HepG2 (cell line): Measurements from ENCODE around the gene SERHL2. TPM values are rescaled to one million over a fixed set of nuclear protein-coding genes. Genes with fewer than 3 reads are reported as not detected.
A peak's percentile ranks its signal among the peaks of the same experiment; 100 is the strongest.

Experiments used
- ASH2L ChIP-seq: fragments of 300-600, 200-600 bp; sonication (generic); IDR thresholded peaks from 2 replicates; pipeline ENCODE4 v1.7.0; 2017; ENCODE audit warnings: low read depth, mild to moderate bottlenecking, moderate library complexity, mixed read lengths, low read length; ENCODE audit not compliant: insufficient read length
- CREB1 ChIP-seq, 2 experiments: fragments of 450-650 bp in 1 of 2; IDR thresholded peaks; 2 replicates each; pipeline ENCODE4 v1.6.1; 2016 to 2017; ENCODE audit warnings: control low read depth in 1 of 2, mild to moderate bottlenecking in 1 of 2, missing compliant biosample characterization in 1 of 2, missing genetic modification characterization in 1 of 2
- ELF1 ChIP-seq: sonication (generic); formaldehyde crosslinking; IDR thresholded peaks from 2 replicates; pipeline ENCODE4 v1.4.0; 2020; ENCODE audit warnings: missing genetic modification reagents
- GABPB1 ChIP-seq: IDR thresholded peaks from 2 replicates; pipeline ENCODE4 v1.6.1; 2016; ENCODE audit warnings: mild to moderate bottlenecking, missing genetic modification reagents, moderate library complexity, missing compliant biosample characterization
- GATAD1 ChIP-seq: IDR thresholded peaks from 2 replicates; pipeline ENCODE4 v1.6.1; 2016; ENCODE audit warnings: missing genetic modification reagents, missing compliant biosample characterization
- GTF3A ChIP-seq: sonication (generic); formaldehyde crosslinking; conservative IDR thresholded peaks from 2 replicates; pipeline ENCODE4 v1.4.0; 2020; ENCODE audit warnings: mild to moderate bottlenecking, missing genetic modification reagents
- KDM2A ChIP-seq: sonication (generic); formaldehyde crosslinking; IDR thresholded peaks from 2 replicates; pipeline ENCODE4 v1.4.0; 2020; ENCODE audit warnings: low read depth, missing genetic modification reagents, borderline replicate concordance
- NFKB2 ChIP-seq: sonication (generic); formaldehyde crosslinking; IDR thresholded peaks from 2 replicates; pipeline ENCODE4 v1.4.0; 2020; ENCODE audit warnings: missing genetic modification reagents, borderline replicate concordance
- NFKBIZ ChIP-seq: IDR thresholded peaks from 2 replicates; pipeline ENCODE4 v1.6.1; 2018; ENCODE audit warnings: missing genetic modification reagents, missing compliant biosample characterization
- NFYB ChIP-seq: sonication (generic); formaldehyde crosslinking; IDR thresholded peaks from 2 replicates; pipeline ENCODE4 v1.4.0; 2020; ENCODE audit warnings: missing genetic modification reagents
- RAD21 ChIP-seq: fragments of 450-650 bp; formaldehyde crosslinking; IDR thresholded peaks from 2 replicates; pipeline ENCODE4 v1.5.0; 2020; ENCODE audit warnings: mild to moderate bottlenecking
- RBFOX2 ChIP-seq: fragments of 200-400 bp; formaldehyde crosslinking; IDR thresholded peaks from 2 replicates; pipeline ENCODE4 v1.6.1; 2017; ENCODE audit warnings: low read depth, mild to moderate bottlenecking, low read length
- STAG1 ChIP-seq: sonication (generic); formaldehyde crosslinking; IDR thresholded peaks from 2 replicates; pipeline ENCODE4 v1.4.0; 2020; ENCODE audit warnings: missing genetic modification reagents
- TBP ChIP-seq: sonication (generic); formaldehyde crosslinking; IDR thresholded peaks from 2 replicates; pipeline ENCODE4 v1.5.0; 2020; ENCODE audit warnings: missing genetic modification reagents
- ZFP82 ChIP-seq: sonication (generic); formaldehyde crosslinking; IDR thresholded peaks from 2 replicates; pipeline ENCODE4 v1.5.1; 2020; ENCODE audit warnings: mild to moderate bottlenecking, missing genetic modification reagents, borderline replicate concordance
- ZNF121 ChIP-seq: sonication (generic); formaldehyde crosslinking; IDR thresholded peaks from 2 replicates; pipeline ENCODE4 v1.5.0; 2020; ENCODE audit warnings: mild to moderate bottlenecking, missing genetic modification reagents
- polyA plus RNA-seq, 8 experiments: library from polyadenylated mRNA; depleted of rRNA in 3 of 8; stranded (reverse) in 7 of 8; unstranded in 1 of 8; fragments of >200 nt; fragmentation: Illumina TruSeq in 4 of 8; extraction: Trizol in 4 of 8; gene quantifications; 2 replicates each; pipeline versions ENCODE4 v1.2.1 to v1.2.3, GENCODE V29; 2011 to 2016; ENCODE audit warnings: low read depth in 4 of 8, missing spikeins in 1 of 8, mixed read lengths in 1 of 8; ENCODE audit not compliant: insufficient read depth in 1 of 8
- total RNA-seq, 5 experiments: library from RNA; depleted of rRNA; stranded (reverse); fragments of >200 nt; fragmentation: Illumina TruSeq; extraction: Trizol; gene quantifications; 2 replicates each; pipeline ENCODE4 v1.2.3, GENCODE V29; 2016; ENCODE audit warnings: low read depth in 1 of 5
- TF ChIP-seq, protein P1 (sequence below): conservative IDR thresholded peaks from 2 replicates; pipeline ENCODE4 v1.6.1; 2018; ENCODE audit warnings: missing genetic modification reagents
- TF ChIP-seq, protein P2 (sequence below): IDR thresholded peaks from 2 replicates; pipeline ENCODE4 v1.6.1; 2016; ENCODE audit warnings: missing compliant biosample characterization, missing genetic modification reagents, borderline replicate concordance
- TF ChIP-seq, protein P3 (sequence below): sonication (generic); formaldehyde crosslinking; IDR thresholded peaks from 2 replicates; pipeline ENCODE4 v1.4.0; 2020; ENCODE audit warnings: missing genetic modification reagents
- TF ChIP-seq, protein P4 (sequence below): sonication (generic); formaldehyde crosslinking; IDR thresholded peaks from 2 replicates; pipeline ENCODE4 v1.4.0; 2020; ENCODE audit warnings: missing genetic modification reagents, borderline replicate concordance

Gene SERHL2
- total and polyA plus RNA-seq, 2 of the 13 experiments (the other 11 are each of a cell fraction or from before 2014, with no cell fraction given): 1.0 to 1.8 TPM

DNA sequence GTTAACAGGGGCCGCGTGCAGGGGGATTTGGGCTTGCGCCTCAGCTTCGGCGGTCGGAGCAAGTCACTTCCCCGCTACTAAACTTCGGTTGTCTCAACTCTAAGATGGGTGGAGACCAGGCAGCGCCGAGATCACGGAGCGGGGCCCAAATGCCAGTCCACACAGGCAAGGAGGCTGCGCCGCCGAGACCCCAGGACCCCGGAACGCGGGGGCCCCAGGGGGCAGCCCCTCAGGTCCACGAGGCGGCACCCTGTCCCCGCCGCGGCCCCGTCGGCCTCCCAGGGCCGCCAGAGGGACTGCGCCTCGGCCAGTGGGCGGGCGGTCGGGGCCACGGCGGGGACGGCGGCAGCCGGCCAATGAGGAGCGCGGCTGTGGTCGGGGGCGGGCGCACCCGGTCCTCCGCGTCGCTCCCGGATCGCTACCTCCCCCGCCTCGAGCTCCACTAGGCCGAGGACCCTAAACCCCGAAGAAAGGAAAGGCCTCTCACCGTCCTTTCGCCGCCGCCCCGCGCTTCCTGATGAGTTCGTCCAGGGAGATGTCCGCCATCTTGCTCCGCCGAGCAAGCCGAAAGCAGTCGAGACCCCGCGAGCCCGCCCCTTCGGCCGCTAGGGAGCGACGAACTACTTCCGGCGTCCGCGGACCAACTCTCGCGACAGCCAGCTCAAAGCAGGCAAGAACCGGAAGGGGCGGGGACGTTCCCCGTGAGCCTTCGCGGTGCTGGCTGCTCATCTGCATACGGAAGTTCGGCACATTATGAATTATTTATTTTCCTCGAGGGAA is 60.7 kb downstream of the SERHL2 start, which contains the start of gene POLDIP3 (continued):
- TF ChIP-seq, protein P1, sequence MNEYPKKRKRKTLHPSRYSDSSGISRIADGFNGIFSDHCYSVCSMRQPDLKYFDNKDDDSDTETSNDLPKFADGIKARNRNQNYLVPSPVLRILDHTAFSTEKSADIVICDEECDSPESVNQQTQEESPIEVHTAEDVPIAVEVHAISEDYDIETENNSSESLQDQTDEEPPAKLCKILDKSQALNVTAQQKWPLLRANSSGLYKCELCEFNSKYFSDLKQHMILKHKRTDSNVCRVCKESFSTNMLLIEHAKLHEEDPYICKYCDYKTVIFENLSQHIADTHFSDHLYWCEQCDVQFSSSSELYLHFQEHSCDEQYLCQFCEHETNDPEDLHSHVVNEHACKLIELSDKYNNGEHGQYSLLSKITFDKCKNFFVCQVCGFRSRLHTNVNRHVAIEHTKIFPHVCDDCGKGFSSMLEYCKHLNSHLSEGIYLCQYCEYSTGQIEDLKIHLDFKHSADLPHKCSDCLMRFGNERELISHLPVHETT: peak; percentile 35; the same call in 1 of the 2 replicates
- TF ChIP-seq ASH2L (peak; percentile 80), ZNF121 (CRISPR knock-in tag) (0 out of 2 replicates have a peak, but pooled peaks have one; percentile 1), NFYB (CRISPR knock-in tag) (peak; percentile 35; the same call in 1 of the 2 replicates), ZFP82 (CRISPR knock-in tag) (0 out of 2 replicates have a peak, but pooled peaks have one; percentile 54), NFKB2 (CRISPR knock-in tag) (peak; percentile 6; the same call in 1 of the 2 replicates), CREB1 (IDR thresholded peaks at IDR 0.05) (peak; percentile 26; the same call in 1 of the 2 replicates), CREB1 (CRISPR knock-in tag; IDR thresholded peaks at IDR 0.05) (no peak), GABPB1 (peak; percentile 99), ELF1 (CRISPR knock-in tag) (peak; percentile 91), TBP (CRISPR knock-in tag) (no peak), STAG1 (CRISPR knock-in tag) (0 out of 2 replicates have a peak, but pooled peaks have one; percentile 2), GTF3A (CRISPR knock-in tag) (0 out of 2 replicates have a peak, but pooled peaks have one; percentile 2), KDM2A (CRISPR knock-in tag) (peak; percentile 78), RBFOX2 (peak; percentile 86), GATAD1 (CRISPR knock-in tag) (peak; percentile 91), RAD21 (peak; percentile 40; the same call in 1 of the 2 replicates), NFKBIZ (CRISPR knock-in tag) (peak; percentile 10; the same call in 1 of the 2 replicates)
- TF ChIP-seq, protein P2, sequence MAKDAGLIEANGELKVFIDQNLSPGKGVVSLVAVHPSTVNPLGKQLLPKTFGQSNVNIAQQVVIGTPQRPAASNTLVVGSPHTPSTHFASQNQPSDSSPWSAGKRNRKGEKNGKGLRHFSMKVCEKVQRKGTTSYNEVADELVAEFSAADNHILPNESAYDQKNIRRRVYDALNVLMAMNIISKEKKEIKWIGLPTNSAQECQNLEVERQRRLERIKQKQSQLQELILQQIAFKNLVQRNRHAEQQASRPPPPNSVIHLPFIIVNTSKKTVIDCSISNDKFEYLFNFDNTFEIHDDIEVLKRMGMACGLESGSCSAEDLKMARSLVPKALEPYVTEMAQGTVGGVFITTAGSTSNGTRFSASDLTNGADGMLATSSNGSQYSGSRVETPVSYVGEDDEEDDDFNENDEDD (CRISPR knock-in tag): peak; percentile 39; the same call in 1 of the 2 replicates
- TF ChIP-seq, protein P3, sequence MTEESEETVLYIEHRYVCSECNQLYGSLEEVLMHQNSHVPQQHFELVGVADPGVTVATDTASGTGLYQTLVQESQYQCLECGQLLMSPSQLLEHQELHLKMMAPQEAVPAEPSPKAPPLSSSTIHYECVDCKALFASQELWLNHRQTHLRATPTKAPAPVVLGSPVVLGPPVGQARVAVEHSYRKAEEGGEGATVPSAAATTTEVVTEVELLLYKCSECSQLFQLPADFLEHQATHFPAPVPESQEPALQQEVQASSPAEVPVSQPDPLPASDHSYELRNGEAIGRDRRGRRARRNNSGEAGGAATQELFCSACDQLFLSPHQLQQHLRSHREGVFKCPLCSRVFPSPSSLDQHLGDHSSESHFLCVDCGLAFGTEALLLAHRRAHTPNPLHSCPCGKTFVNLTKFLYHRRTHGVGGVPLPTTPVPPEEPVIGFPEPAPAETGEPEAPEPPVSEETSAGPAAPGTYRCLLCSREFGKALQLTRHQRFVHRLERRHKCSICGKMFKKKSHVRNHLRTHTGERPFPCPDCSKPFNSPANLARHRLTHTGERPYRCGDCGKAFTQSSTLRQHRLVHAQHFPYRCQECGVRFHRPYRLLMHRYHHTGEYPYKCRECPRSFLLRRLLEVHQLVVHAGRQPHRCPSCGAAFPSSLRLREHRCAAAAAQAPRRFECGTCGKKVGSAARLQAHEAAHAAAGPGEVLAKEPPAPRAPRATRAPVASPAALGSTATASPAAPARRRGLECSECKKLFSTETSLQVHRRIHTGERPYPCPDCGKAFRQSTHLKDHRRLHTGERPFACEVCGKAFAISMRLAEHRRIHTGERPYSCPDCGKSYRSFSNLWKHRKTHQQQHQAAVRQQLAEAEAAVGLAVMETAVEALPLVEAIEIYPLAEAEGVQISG (CRISPR knock-in tag): peak; percentile 87
- TF ChIP-seq, protein P4, sequence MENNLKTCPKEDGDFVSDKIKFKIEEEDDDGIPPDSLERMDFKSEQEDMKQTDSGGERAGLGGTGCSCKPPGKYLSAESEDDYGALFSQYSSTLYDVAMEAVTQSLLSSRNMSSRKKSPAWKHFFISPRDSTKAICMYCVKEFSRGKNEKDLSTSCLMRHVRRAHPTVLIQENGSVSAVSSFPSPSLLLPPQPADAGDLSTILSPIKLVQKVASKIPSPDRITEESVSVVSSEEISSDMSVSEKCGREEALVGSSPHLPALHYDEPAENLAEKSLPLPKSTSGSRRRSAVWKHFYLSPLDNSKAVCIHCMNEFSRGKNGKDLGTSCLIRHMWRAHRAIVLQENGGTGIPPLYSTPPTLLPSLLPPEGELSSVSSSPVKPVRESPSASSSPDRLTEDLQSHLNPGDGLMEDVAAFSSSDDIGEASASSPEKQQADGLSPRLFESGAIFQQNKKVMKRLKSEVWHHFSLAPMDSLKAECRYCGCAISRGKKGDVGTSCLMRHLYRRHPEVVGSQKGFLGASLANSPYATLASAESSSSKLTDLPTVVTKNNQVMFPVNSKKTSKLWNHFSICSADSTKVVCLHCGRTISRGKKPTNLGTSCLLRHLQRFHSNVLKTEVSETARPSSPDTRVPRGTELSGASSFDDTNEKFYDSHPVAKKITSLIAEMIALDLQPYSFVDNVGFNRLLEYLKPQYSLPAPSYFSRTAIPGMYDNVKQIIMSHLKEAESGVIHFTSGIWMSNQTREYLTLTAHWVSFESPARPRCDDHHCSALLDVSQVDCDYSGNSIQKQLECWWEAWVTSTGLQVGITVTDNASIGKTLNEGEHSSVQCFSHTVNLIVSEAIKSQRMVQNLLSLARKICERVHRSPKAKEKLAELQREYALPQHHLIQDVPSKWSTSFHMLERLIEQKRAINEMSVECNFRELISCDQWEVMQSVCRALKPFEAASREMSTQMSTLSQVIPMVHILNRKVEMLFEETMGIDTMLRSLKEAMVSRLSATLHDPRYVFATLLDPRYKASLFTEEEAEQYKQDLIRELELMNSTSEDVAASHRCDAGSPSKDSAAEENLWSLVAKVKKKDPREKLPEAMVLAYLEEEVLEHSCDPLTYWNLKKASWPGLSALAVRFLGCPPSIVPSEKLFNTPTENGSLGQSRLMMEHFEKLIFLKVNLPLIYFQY (CRISPR knock-in tag): peak; percentile 0; the same call in 1 of the 2 replicates
